K562 (cell line): ENCODE data around the gene TTC28.
"Not testable (repeated sequence)": the region's sequence is repeated elsewhere in the genome, so short reads cannot be mapped to it uniquely, and the experiment has no call there.

Source experiments
- ARID1B ChIP-seq: fragments of 450-650 bp; IDR thresholded peaks from 2 replicates; pipeline ENCODE4 v1.6.1; 2016; ENCODE audit warnings: antibody characterized with exemption, mild to moderate bottlenecking, inconsistent platforms
- ARID2 ChIP-seq: fragments of 450-650 bp; IDR thresholded peaks from 2 replicates; pipeline ENCODE4 v1.6.1; 2017; ENCODE audit warnings: antibody characterized with exemption, mild to moderate bottlenecking
- BHLHE40 ChIP-seq: IDR thresholded peaks from 2 replicates; pipeline ENCODE4 v1.6.1; 2011; ENCODE audit warnings: low read length, improper control_type of control experiment
- CHAMP1 ChIP-seq: fragments of 450-650 bp; IDR thresholded peaks from 2 replicates; pipeline ENCODE4 v1.6.1; 2016; ENCODE audit warnings: mild to moderate bottlenecking
- ELF4 ChIP-seq: fragments of 450-650 bp; formaldehyde crosslinking; IDR thresholded peaks from 2 replicates; pipeline ENCODE4 v1.4.0; 2022; ENCODE audit warnings: missing genetic modification characterization
- ETV1 ChIP-seq: fragments of 450-650 bp; conservative IDR thresholded peaks from 2 replicates; pipeline ENCODE4 v1.6.1; 2016; ENCODE audit warnings: missing genetic modification characterization, control low read depth, low read depth, missing compliant biosample characterization
- HCFC1 ChIP-seq: IDR thresholded peaks from 2 replicates; pipeline ENCODE4 v1.6.1; 2012; ENCODE audit warnings: low read depth, low read length, improper control_type of control experiment
- LEF1 ChIP-seq: fragments of 450-650 bp; IDR thresholded peaks from 2 replicates; pipeline ENCODE4 v1.6.1; 2016; ENCODE audit warnings: mild to moderate bottlenecking
- MXI1 ChIP-seq: IDR thresholded peaks from 2 replicates; pipeline ENCODE4 v1.6.1; 2011; ENCODE audit warnings: low read depth, mild to moderate bottlenecking, improper control_type of control experiment, low read length
- POLR2AphosphoS5 ChIP-seq: IDR thresholded peaks from 2 replicates; pipeline ENCODE4 v1.6.1; 2011; ENCODE audit warnings: mild to moderate bottlenecking, low read depth, low read length, moderate library complexity; ENCODE audit not compliant: control insufficient read depth, insufficient read depth
- RBM15 ChIP-seq: fragments of 200-400 bp; formaldehyde crosslinking; IDR thresholded peaks from 2 replicates; pipeline ENCODE4 v1.6.1; 2018; ENCODE audit warnings: mild to moderate bottlenecking, low read length, moderate library complexity; ENCODE audit not compliant: insufficient read depth
- SLC30A9 ChIP-seq: fragments of 250-450 bp; sonication (Bioruptor Pico); IDR thresholded peaks from 2 replicates; pipeline ENCODE4 v1.8.0; 2022; ENCODE audit warnings: mild to moderate bottlenecking, moderate library complexity
- ZNF232 ChIP-seq: sonication (generic); formaldehyde crosslinking; IDR thresholded peaks from 2 replicates; pipeline ENCODE4 v1.8.0; 2022; ENCODE audit warnings: mild to moderate bottlenecking, missing genetic modification reagents
- TF ChIP-seq, protein P1 (sequence below), 3 experiments: IDR thresholded peaks in 2 of 3; conservative IDR thresholded peaks in 1 of 3; 2 replicates each; pipeline ENCODE4 v1.5.1; 2011 to 2012; ENCODE audit warnings: low read length in 3 of 3, mild to moderate bottlenecking in 3 of 3, control low read depth in 2 of 3, improper control_type of control experiment in 1 of 3, inconsistent platforms in 1 of 3, low read depth in 1 of 3, mixed read lengths in 1 of 3, moderate library complexity in 1 of 3; ENCODE audit not compliant: insufficient read depth in 2 of 3

- not testable (repeated sequence) for TF ChIP-seq ETV1; MXI1; BHLHE40; POLR2AphosphoS5; ELF4; HCFC1; ARID1B; ZNF232 (CRISPR knock-in tag); RBM15; ARID2; LEF1; CHAMP1; SLC30A9 (CRISPR knock-in tag)
- TF ChIP-seq, protein P1, sequence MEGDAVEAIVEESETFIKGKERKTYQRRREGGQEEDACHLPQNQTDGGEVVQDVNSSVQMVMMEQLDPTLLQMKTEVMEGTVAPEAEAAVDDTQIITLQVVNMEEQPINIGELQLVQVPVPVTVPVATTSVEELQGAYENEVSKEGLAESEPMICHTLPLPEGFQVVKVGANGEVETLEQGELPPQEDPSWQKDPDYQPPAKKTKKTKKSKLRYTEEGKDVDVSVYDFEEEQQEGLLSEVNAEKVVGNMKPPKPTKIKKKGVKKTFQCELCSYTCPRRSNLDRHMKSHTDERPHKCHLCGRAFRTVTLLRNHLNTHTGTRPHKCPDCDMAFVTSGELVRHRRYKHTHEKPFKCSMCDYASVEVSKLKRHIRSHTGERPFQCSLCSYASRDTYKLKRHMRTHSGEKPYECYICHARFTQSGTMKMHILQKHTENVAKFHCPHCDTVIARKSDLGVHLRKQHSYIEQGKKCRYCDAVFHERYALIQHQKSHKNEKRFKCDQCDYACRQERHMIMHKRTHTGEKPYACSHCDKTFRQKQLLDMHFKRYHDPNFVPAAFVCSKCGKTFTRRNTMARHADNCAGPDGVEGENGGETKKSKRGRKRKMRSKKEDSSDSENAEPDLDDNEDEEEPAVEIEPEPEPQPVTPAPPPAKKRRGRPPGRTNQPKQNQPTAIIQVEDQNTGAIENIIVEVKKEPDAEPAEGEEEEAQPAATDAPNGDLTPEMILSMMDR (IDR thresholded peaks at IDR 0.05 in 2 of 3, conservative IDR thresholded peaks at IDR 0.05 in 1 of 3; ENCODE audit: insufficient read depth in 2 of 3, low read depth in 1 of 3, low read length in 3 of 3), result not testable (repeated sequence)
These were observed 216.2 kb downstream of the TTC28 start for GRCh38 chr22:28463408-28463807.
